Prostate gland (tissue), 2 donors: ENCODE data around the gene OPRPN.

Experiments
- CTCF ChIP-seq, 4 experiments: fragments of 200-600 bp in 2 of 4; fragments of 450-650 bp in 2 of 4; sonication (generic) in 2 of 4; IDR thresholded peaks; 1 replicate in 3 of 4; 2 replicates in 1 of 4; pipeline ENCODE4 v1.5.1; 2016 to 2019; ENCODE audit warnings: antibody characterized with exemption in 4 of 4, mild to moderate bottlenecking in 2 of 4, moderate library complexity in 2 of 4
- POLR2A ChIP-seq: fragments of 450-650 bp; IDR thresholded peaks from one replicate; pipeline ENCODE4 v1.6.1; 2016; ENCODE audit warnings: antibody characterized with exemption, mild to moderate bottlenecking

GRCh38 chr4:70397580-70397979 is at the start of gene OPRPN:
- no peak for TF ChIP-seq CTCF (IDR thresholded peaks at IDR 0.05)
- TF ChIP-seq POLR2A: no peak
